ENCODE measurements around the gene PAXX.

DNA sequence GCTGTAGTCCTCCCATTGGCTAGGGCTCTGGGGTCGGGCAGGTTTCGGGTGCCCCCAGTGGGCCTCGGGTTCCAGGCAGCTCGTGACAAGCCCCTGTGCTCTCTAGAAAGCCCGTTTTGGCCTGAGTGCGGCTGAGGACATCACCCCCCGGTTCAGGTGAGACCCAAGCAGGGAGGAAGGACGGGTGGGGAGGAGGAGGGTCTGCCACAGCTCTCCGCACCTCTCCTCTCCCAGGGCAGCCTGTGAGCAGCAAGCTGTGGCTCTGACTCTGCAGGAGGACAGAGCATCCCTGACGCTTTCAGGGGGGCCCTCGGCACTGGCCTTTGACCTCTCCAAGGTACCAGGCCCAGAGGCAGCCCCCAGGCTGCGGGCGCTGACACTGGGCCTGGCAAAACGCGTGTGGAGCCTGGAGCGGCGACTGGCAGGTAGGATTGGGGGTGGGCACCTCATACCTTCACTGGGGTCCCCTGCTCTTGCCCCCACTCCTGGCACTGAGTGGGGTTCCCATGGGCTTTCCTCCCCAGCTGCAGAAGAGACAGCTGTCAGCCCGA is 672 bp downstream of the PAXX start:
- TF ChIP-seq CTCF (optimal IDR thresholded peaks at IDR 0.05 in 1 of 3, IDR thresholded peaks at IDR 0.05 in 1 of 3, conservative IDR thresholded peaks at IDR 0.05 in 1 of 3; ENCODE audit: extremely low read depth in 1 of 3, insufficient read depth in 2 of 3, low read length in 3 of 3) (no peak), EZH2 (IDR thresholded peaks at IDR 0.05; ENCODE audit: low read length) (no peak)
